Ishikawa (cell line): ENCODE data around the gene GSAP.
A peak's percentile ranks its signal among the peaks of the same experiment; 100 is the strongest.

Experiments used
- CEBPB ChIP-seq: IDR thresholded peaks from 2 replicates; pipeline ENCODE4 v1.6.1; 2012
- CREB1 ChIP-seq: IDR thresholded peaks from 2 replicates; pipeline ENCODE4 v1.6.1; 2012; ENCODE audit warnings: low read depth
- EGR1 ChIP-seq: IDR thresholded peaks from 2 replicates; pipeline ENCODE4 v1.6.1; 2012
- EP300 ChIP-seq: IDR thresholded peaks from 2 replicates; pipeline ENCODE4 v1.6.1; 2012; ENCODE audit warnings: borderline replicate concordance
- FOXM1 ChIP-seq: IDR thresholded peaks from 2 replicates; pipeline ENCODE4 v1.6.1; 2012; ENCODE audit warnings: low read depth, borderline replicate concordance
- MAX ChIP-seq: IDR thresholded peaks from 2 replicates; pipeline ENCODE4 v1.6.1; 2012
- NFIC ChIP-seq: IDR thresholded peaks from 2 replicates; pipeline ENCODE4 v1.6.1; 2012
- RAD21 ChIP-seq: IDR thresholded peaks from 2 replicates; pipeline ENCODE4 v1.6.1; 2012; ENCODE audit warnings: low read depth
- REST ChIP-seq: IDR thresholded peaks from 2 replicates; pipeline ENCODE4 v1.6.1; 2012; ENCODE audit warnings: low read depth, mild to moderate bottlenecking
- TAF1 ChIP-seq: IDR thresholded peaks from 2 replicates; pipeline ENCODE4 v1.6.1; 2012; ENCODE audit warnings: low read depth, mild to moderate bottlenecking
- TCF12 ChIP-seq: IDR thresholded peaks from 2 replicates; pipeline ENCODE4 v1.6.1; 2012; ENCODE audit warnings: low read depth
- TEAD4 ChIP-seq: IDR thresholded peaks from 2 replicates; pipeline ENCODE4 v1.6.1; 2012
- USF1 ChIP-seq: IDR thresholded peaks from 2 replicates; pipeline ENCODE4 v1.6.1; 2012
- YY1 ChIP-seq: IDR thresholded peaks from 2 replicates; pipeline ENCODE4 v1.6.1; 2012; ENCODE audit warnings: low read depth
- ZBTB7A ChIP-seq: IDR thresholded peaks from 2 replicates; pipeline ENCODE4 v1.6.1; 2012; ENCODE audit warnings: low read depth

GSAP gene

GRCh38 chr7:77309714-77310220, 106.4 kb downstream of the GSAP start:
- TF ChIP-seq CREB1 = no peak
- peak; percentile 87 for TF ChIP-seq FOXM1
- TF ChIP-seq REST = no peak
- TF ChIP-seq USF1 = no peak
- peak; percentile 88 for TF ChIP-seq NFIC
- TF ChIP-seq TAF1 = no peak
- no peak for TF ChIP-seq EGR1
- no peak for TF ChIP-seq ZBTB7A
- TF ChIP-seq MAX = peak; percentile 32; the same call in 1 of the 2 replicates
- 0 out of 2 replicates have a peak, but pooled peaks have one; percentile 39 for TF ChIP-seq CEBPB
- TF ChIP-seq RAD21 = no peak
- TF ChIP-seq EP300 = peak; percentile 94
- TF ChIP-seq TCF12 = peak; percentile 96
- TF ChIP-seq TEAD4 = peak; percentile 76
- TF ChIP-seq YY1 = no peak

GRCh38 chr7:77308792-77309191, 107.4 kb downstream of the GSAP start:
- TF ChIP-seq TEAD4 (0 out of 2 replicates have a peak, but pooled peaks have one; percentile 33), MAX (peak; percentile 77), TCF12 (peak; percentile 49), CEBPB (no peak)

- no peak for TF ChIP-seq FOXM1
- TF ChIP-seq EGR1 = no peak
- TF ChIP-seq RAD21 = no peak
- no peak for TF ChIP-seq TAF1
Observed at GRCh38 chr7:77306231-77307067, 109.7 kb downstream of the GSAP start.

GRCh38 chr7:77295549-77295948, 120.6 kb downstream of the GSAP start:
- no peak for TF ChIP-seq TEAD4
- no peak for TF ChIP-seq TCF12
- no peak for TF ChIP-seq REST
- no peak for TF ChIP-seq EP300
- TF ChIP-seq CREB1 = no peak
- TF ChIP-seq USF1 = no peak
- no peak for TF ChIP-seq CEBPB
- no peak for TF ChIP-seq NFIC
- no peak for TF ChIP-seq FOXM1
- no peak for TF ChIP-seq EGR1
- TF ChIP-seq ZBTB7A = no peak
- TF ChIP-seq TAF1 = no peak
- no peak for TF ChIP-seq MAX
- TF ChIP-seq YY1 = no peak
- no peak for TF ChIP-seq RAD21

- no peak for TF ChIP-seq YY1
- TF ChIP-seq USF1 = no peak
- no peak for TF ChIP-seq MAX
Observed at GRCh38 chr7:77293046-77293445, 123.1 kb downstream of the GSAP start.
